Activated T-cell treated with anti-CD3 and anti-CD28 coated beads for 1 hour (primary cell): ENCODE results near the gene CD28.
"Not testable (repeated sequence)": the region's sequence is repeated elsewhere in the genome, so short reads cannot be mapped to it uniquely, and the experiment has no call there.

Experiments
- DNase-seq: peaks from one replicate; pipeline ENCODE4 v3.0.0-alpha.2; 2020; ENCODE audit warnings: low read depth

CD28 gene

GRCh38 chr2:203687165-203687564 lies 19.3 kb upstream of the CD28 start:
- DNase-seq = no peak

GRCh38 chr2:203688798-203689197 lies 17.6 kb upstream of the CD28 start:
- DNase-seq = no peak

GRCh38 chr2:203689426-203690116 lies 16.9 kb upstream of the CD28 start:
- DNase-seq = no peak

- no peak for DNase-seq
Observed at GRCh38 chr2:203690117-203690431, 16.4 kb upstream of the CD28 start.

GRCh38 chr2:203690441-203691047 lies 15.9 kb upstream of the CD28 start:
- DNase-seq = no peak

GRCh38 chr2:203691149-203691548 lies 15.3 kb upstream of the CD28 start:
- no peak for DNase-seq

GRCh38 chr2:203692031-203692710 lies 14.3 kb upstream of the CD28 start:
- no peak for DNase-seq

- DNase-seq = no peak
Observed at GRCh38 chr2:203693242-203693879, 13.1 kb upstream of the CD28 start.

GRCh38 chr2:203694191-203694590 lies 12.2 kb upstream of the CD28 start:
- DNase-seq = no peak

- no peak for DNase-seq
Observed at GRCh38 chr2:203697190-203697589, 9.2 kb upstream of the CD28 start.

- DNase-seq = not testable (repeated sequence)
Observed at GRCh38 chr2:203697763-203698162, 8.7 kb upstream of the CD28 start.

- not testable (repeated sequence) for DNase-seq
Observed at GRCh38 chr2:203698410-203698809, 8.0 kb upstream of the CD28 start.

- DNase-seq = no peak
Observed at GRCh38 chr2:203704430-203704829, 2.0 kb upstream of the CD28 start.

GRCh38 chr2:203705178-203705577 lies 1.3 kb upstream of the CD28 start:
- no peak for DNase-seq

GRCh38 chr2:203707530-203707929 lies 1.1 kb downstream of the CD28 start:
- no peak for DNase-seq

GRCh38 chr2:203708846-203709396 lies 2.5 kb downstream of the CD28 start:
- no peak for DNase-seq

GRCh38 chr2:203709416-203710040 lies 3.1 kb downstream of the CD28 start:
- DNase-seq = no peak

GRCh38 chr2:203710226-203710625 lies 3.8 kb downstream of the CD28 start:
- DNase-seq = no peak

- DNase-seq = no peak
Observed at GRCh38 chr2:203710952-203711351, 4.5 kb downstream of the CD28 start.

- DNase-seq = no peak
Observed at GRCh38 chr2:203711399-203711798, 5.0 kb downstream of the CD28 start.

GRCh38 chr2:203713381-203713780 lies 6.9 kb downstream of the CD28 start:
- DNase-seq = no peak

- no peak for DNase-seq
Observed at GRCh38 chr2:203714112-203714511, 7.7 kb downstream of the CD28 start.
